ENCODE results near the gene OR1N2. TPM values are rescaled to one million over a fixed set of nuclear protein-coding genes. Genes with fewer than 3 reads are reported as not detected.

Gene OR1N2
- total RNA-seq, 2 donors from 2014 or later, result not detected

Other genes starting within 250 kb of the OR1N2 start
- 10 to 100 TPM in 1 of 2 donors, 1 to 10 TPM in 1; 7.8 to 25.4 TPM for gene PTGS1, start 182.1 kb upstream of the OR1N2 start, total RNA-seq
- gene OR1J1, start 75.2 kb upstream of the OR1N2 start, total RNA-seq, result not detected
- not detected for gene OR1J2, start 42.3 kb upstream of the OR1N2 start, total RNA-seq
- gene OR1J4, start 34.0 kb upstream of the OR1N2 start, total RNA-seq, result not detected
- gene OR1N1, start 25.8 kb upstream of the OR1N2 start, total RNA-seq, result not detected
- gene OR1L8, start 30.3 kb downstream of the OR1N2 start, total RNA-seq, result not detected
- not detected for gene OR1Q1, start 61.6 kb downstream of the OR1N2 start, total RNA-seq
- under 1 TPM in 1 of 2 donors, not detected in 1; 0.31 TPM for gene OR1B1, start 104.5 kb downstream of the OR1N2 start, total RNA-seq
- gene OR1L1, start 108.6 kb downstream of the OR1N2 start, total RNA-seq, result not detected
- gene OR1L3, start 122.0 kb downstream of the OR1N2 start, total RNA-seq, result not detected
- not detected for gene OR1L4, start 170.9 kb downstream of the OR1N2 start, total RNA-seq
- gene OR1L6, start 189.2 kb downstream of the OR1N2 start, total RNA-seq, result not detected
- not detected for gene OR5C1, start 235.8 kb downstream of the OR1N2 start, total RNA-seq
- gene OR1K1, start 247.0 kb downstream of the OR1N2 start, total RNA-seq, result not detected